Activated T-helper 1 cell treated with Interleukin-2 at 50 U/mL for 16 hours (primary cell): Measurements from ENCODE around the gene CEACAM20.
"Not testable (repeated sequence)": the region's sequence is repeated elsewhere in the genome, so short reads cannot be mapped to it uniquely, and the experiment has no call there.

Experiments used
- DNase-seq: peaks from one replicate; pipeline ENCODE4 v3.0.0-alpha.2; 2020; ENCODE audit warnings: low read depth

CEACAM20 gene

DNA sequence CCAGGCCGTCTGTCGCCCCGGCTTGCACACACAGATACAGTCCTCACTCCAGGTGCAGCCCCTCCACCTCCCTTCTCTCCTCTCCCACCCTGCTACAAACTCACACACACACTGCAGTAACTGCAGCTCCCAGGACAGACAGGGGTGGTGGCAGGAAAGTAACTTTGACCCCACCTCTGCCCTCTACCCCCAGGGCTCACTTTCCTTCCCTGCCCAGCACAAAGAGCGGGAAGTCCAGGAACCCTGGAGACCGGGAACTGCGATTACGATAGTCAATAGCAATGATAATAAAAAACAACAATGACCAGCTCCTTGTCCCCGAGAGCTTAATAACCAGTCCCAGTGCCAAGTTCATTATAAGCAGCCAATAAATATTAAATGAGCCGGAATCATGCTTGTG, at the start of gene CEACAM20:
Gene CEACAM20, minus strand, starts transcription at position 140 of the 400 bp plus-strand sequence. CDS start 166 bp downstream, outside the sequence.
- DNase-seq = no peak

GRCh38 chr19:44577566-44577874, 48.0 kb upstream of the CEACAM20 start:
- no peak for DNase-seq

DNA sequence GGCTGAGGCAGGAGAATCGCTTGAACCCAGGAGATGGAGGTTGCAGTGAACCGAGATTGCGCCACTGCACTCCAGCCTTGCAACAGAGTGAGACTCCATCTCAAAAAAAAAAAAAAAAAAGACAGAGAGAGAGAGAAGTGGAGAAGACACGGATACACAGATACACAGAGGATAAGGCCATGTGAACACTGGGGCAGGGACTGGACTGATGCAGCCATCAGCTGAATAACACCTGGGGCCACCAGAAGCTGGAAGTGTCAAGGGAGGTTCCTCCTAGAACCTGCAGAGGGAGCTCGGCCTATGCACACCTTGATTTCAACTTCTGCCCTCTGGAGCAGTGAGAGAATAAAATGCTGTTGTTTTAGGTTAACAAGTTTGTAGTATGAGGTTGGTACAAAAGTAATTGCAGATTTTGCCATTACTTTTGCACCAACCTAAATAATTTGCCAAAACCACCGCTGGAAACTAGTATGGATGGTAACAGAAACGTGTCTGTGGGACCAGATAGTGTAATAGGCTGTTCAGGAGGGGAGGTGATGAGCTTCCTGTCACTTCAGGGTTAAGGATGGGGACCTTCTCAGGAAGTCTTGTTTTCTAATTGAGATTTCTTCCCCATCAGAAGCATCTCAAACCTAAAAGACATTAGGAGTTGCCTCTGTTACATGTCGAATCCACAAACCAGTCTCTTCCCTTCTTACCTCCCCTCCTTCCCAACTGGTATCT, 47.5 kb upstream of the CEACAM20 start:
- no peak for DNase-seq

GRCh38 chr19:44575116-44575700, 45.7 kb upstream of the CEACAM20 start:
- DNase-seq = no peak

DNA sequence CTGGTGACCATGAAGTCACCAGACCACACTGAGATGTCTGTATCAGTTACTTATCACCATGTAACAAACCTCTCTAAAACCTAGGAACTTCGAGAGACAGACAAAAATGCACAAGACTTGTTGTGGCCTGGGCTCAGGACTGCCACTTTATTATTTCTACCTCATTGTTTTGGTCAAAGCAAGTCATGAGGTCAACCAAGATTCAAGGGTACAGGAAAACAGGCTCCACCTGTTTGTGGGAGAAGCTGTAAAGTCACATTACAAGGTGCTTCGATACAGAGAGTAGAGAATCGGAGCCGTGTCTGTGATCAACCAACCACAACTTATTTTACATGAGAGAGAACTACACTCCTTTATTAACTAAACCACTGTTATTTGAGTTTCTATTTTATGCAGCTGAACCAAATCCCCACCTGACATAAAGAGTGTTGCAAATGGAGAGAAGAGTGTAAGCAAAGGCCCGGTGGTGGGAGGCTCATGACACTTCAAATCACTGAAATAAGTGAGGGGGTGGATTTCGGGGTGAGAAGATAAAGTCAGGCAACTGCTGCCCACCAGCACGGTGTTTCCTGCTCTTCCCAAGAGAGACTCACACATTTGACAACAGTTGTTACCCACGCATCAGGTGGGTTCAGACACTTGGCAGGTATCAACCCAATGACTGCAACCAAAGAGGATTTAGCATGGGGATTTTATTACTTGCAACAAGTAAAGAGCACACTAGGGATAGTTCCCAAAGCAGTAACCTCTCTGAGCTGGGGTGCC, 44.9 kb upstream of the CEACAM20 start:
- DNase-seq = no peak

- DNase-seq = no peak
These were observed 44.2 kb upstream of the CEACAM20 start for GRCh38 chr19:44573627-44574026.

- no peak for DNase-seq
These were observed 43.7 kb upstream of the CEACAM20 start for GRCh38 chr19:44573183-44573582.

GRCh38 chr19:44572581-44572900, 43.1 kb upstream of the CEACAM20 start:
- DNase-seq = no peak

GRCh38 chr19:44571830-44572580, 42.5 kb upstream of the CEACAM20 start:
- no peak for DNase-seq

GRCh38 chr19:44570984-44571684, 41.7 kb upstream of the CEACAM20 start:
- no peak for DNase-seq

GRCh38 chr19:44570603-44570983, 41.1 kb upstream of the CEACAM20 start:
- no peak for DNase-seq

DNA sequence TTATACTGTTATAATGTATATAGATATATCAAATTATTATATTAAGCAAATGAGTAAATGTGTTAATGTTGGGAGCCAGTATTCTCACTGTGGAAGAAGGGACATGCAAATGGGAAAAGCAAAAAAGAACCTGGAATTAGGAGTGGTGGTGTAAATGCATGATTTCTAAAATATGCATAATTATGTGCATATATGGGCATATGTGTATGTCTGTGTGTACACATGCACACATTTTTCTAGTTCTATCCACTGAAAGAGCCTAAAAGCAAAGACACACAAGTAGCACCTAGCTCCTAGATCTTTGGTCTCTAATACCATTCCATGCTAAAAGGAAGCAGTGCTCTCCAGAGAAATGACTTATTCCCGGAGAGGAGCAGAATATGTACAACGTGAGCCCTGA, 38.3 kb upstream of the CEACAM20 start:
- DNase-seq = no peak

GRCh38 chr19:44566984-44567383, 37.5 kb upstream of the CEACAM20 start:
- no peak for DNase-seq

GRCh38 chr19:44563086-44563655, 33.7 kb upstream of the CEACAM20 start:
- not testable (repeated sequence) for DNase-seq

GRCh38 chr19:44557933-44558332, 28.5 kb upstream of the CEACAM20 start:
- no peak for DNase-seq

DNA sequence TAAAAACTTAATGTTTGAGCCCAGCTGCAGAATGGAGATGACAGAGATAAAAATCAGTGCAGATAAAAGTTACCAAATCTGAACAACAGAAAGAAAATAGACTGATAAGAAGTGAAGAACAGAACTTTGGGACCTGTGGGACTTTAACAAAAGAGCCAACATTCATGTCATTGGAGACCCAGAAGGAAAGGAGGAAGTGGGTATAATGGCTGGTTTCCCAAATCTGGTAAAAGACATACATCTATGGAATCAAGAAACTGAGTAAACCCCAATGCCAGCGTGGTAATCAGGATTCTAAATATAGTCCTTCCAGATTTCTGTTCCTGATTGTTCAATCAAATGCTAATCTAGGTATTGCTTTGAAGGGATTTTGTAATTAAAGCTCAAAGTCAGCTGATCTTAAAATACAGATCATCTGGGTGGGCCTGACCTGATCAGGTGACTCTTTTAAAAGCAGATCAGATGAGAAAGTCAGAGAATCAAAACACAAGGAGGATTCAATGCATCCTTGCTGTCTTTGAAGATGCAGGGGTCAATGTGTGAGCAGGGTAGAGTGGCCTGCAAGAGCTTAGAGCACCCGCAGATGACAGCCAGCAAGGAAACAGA, 25.3 kb upstream of the CEACAM20 start:
- DNase-seq = no peak

DNA sequence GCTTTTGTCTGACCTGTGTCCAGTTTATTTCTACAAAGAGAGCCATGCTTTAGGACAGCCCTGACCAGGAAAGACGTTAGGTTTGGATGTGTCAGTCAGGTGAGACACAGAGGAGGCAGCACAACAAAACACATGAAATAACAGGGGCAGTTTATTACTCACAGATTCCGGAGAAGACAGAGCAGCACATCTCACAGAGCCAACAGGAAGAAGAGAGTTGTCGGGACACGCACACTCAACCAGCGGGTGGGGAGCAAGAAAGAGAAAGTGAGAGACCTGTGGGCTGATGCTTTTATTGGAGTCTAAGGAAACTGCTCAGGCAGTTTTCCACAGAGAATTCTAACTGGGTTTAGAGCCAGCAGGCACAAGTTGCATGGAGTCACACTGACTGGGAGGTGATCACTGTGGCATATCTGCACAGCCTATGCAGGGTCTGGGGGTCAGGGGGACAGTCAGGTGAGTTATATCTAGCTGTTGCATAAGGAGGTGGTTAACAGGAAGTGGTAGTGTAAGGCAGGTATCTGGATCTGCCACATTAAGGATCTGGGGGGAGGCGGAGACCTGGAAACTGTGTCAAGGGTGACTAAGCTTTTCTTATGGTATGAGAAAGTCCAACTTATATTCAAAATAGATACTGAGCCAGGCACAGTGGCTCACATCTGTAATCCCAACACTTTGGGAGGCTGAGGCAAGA, 24.1 kb upstream of the CEACAM20 start:
- no peak for DNase-seq

GRCh38 chr19:44552324-44552723, 22.8 kb upstream of the CEACAM20 start:
- no peak for DNase-seq

DNA sequence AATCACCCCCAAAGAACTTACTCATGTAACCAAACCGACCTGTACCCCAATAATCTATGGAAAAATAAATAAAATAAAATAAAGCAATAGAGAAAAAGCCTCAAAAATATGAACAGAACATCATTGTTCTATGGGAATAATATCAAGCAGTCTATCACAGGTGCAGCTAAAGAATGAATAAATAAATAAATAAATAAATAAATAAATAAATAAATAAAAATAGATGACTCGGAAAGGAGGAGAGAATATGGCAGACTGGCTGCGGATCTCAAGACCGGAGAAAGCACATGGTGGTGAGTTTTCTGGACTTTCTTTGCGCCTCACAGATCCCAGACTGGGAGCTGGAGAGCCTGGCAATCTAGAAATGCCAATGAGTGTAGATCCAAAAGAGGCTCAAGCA, 22.4 kb upstream of the CEACAM20 start:
- DNase-seq = no peak

DNA sequence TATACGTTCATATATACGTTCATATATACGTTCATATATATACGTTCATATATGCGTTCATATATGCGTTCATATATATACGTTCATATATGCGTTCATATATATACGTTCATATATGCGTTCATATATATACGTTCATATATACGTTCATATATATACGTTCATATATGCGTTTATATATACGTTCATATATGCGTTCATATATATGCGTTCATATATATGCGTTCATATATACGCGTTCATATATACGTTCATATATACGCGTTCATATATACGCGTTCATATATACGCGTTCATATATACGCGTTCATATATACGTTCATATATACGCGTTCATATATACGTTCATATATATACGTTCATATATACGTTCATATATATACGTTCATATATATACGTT, 21.5 kb upstream of the CEACAM20 start:
- not testable (repeated sequence) for DNase-seq

DNA sequence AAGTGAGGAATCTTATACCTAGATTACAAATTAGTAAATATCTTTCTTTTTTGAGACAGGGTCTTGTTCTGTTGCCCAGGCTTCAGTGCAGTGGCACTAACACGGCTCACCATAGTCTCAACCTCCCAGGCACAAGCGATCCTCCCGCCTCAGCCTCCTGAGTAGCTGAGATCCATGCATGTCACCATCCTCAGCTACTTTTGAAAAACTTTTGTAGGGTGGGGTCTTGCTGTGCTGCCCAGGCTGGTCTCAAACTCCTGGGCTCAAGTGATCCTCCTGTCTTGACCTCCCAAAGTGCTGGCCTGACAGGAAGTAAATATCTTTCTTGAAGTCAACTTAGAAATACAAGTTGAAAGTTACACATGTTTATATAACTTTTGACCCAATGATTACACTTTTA, 20.0 kb upstream of the CEACAM20 start:
- DNase-seq = no peak
